MCF 10A (cell line): ENCODE data around the gene ESPN. TPM values are rescaled to one million over a fixed set of nuclear protein-coding genes. Genes with fewer than 3 reads are reported as not detected.

Experiments
- BruUV-seq: library from RNA; stranded (reverse); fragments of 400-500 nt; replicated peaks from 2 replicates; lab custom pipeline; 2021; lab: Mats Ljungman, UMichigan
- CTCF ChIA-PET: fragments of 300-600 bp; sonication (Branson Sonifier 250); formaldehyde crosslinking; extraction: SDS; loops from one replicate; lab custom pipeline; 2021; ENCODE audit warnings: antibody characterized with exemption, inconsistent platforms; lab: Yijun Ruan, JAX
- POLR2A ChIA-PET: fragments of 300-600, 350-650 bp; sonication (Branson Sonifier 250); formaldehyde crosslinking; extraction: SDS; loops from one replicate; lab custom pipeline; 2020; ENCODE audit warnings: antibody characterized with exemption, inconsistent platforms; lab: Yijun Ruan, JAX
- DNase-seq: peaks from one replicate; pipeline ENCODE4 v3.0.0-alpha.2; 2018; ENCODE audit not compliant: unreplicated experiment
- H3K27ac Mint-ChIP-seq: one replicate; pipeline ENCODE4 v1.8.0; 2022; ENCODE audit warnings: mild to moderate bottlenecking, low read depth, mixed read lengths; ENCODE audit not compliant: unreplicated experiment
- H3K27me3 Mint-ChIP-seq: one replicate; pipeline ENCODE4 v1.8.0; 2022; ENCODE audit warnings: mixed read lengths; ENCODE audit not compliant: insufficient read depth, unreplicated experiment
- H3K36me3 Mint-ChIP-seq: one replicate; pipeline ENCODE4 v1.8.0; 2022; ENCODE audit warnings: mild to moderate bottlenecking, moderate library complexity, mixed read lengths; ENCODE audit not compliant: insufficient read depth, unreplicated experiment
- H3K4me1 Mint-ChIP-seq: one replicate; pipeline ENCODE4 v1.8.0; 2022; ENCODE audit warnings: mixed read lengths; ENCODE audit not compliant: insufficient read depth, unreplicated experiment
- H3K4me3 Mint-ChIP-seq: one replicate; pipeline ENCODE4 v1.8.0; 2022; ENCODE audit warnings: mild to moderate bottlenecking, moderate library complexity, mixed read lengths; ENCODE audit not compliant: unreplicated experiment
- H3K9me3 Mint-ChIP-seq: one replicate; pipeline ENCODE4 v1.8.0; 2022; ENCODE audit warnings: mixed read lengths; ENCODE audit not compliant: unreplicated experiment
- CTCF ChIP-seq: fragments of 200-600 bp; IDR thresholded peaks from one replicate; pipeline ENCODE4 v1.8.0; 2022; ENCODE audit warnings: antibody characterized with exemption, mild to moderate bottlenecking; ENCODE audit not compliant: unreplicated experiment
- intact Hi-C: fragments of 100-400 bp; cut with micrococcal nuclease; formaldehyde crosslinking; loops from 2 replicates; pipeline ENCODE4 v1.14.1; 2022
- total RNA-seq: library from RNA; stranded (reverse); gene quantifications from 2 replicates; pipeline ENCODE4 v1.2.3, GENCODE V29; 2022

Gene ESPN
- total RNA-seq, 1 experiment from 2014 or later, result 0.68 TPM

- no peak for TF ChIP-seq CTCF
- intact Hi-C loops, result no loop called here
- H3K9me3 Mint-ChIP-seq, result no peaks in the 10 kb centered on the region
- ChIA-PET CTCF (interaction anchor here (1.1 to 3.3 kb wide), 4 partner anchors 8 to 45 kb away, joined by 3 to 12 read pairs (median 6); partner anchors contain the start of gene PLEKHG5), POLR2A (no interaction called here)
- DNase-seq, result no peak
- BruUV-seq, result no TSS peak
- peaks cover 13% of the 10 kb centered on the region for H3K4me1 Mint-ChIP-seq
- H3K4me3 Mint-ChIP-seq, result no peak overlapping the region
- no peak overlapping the region for H3K27ac Mint-ChIP-seq
- peaks cover 53% of the 10 kb centered on the region for H3K36me3 Mint-ChIP-seq
- H3K27me3 Mint-ChIP-seq, result no peaks in the 10 kb centered on the region
These were observed 43.4 kb downstream of the ESPN start for GRCh38 chr1:6467744-6468688.

- intact Hi-C loops, result no loop called here
- TF ChIP-seq CTCF, result no peak
- DNase-seq, result no peak
- CTCF ChIA-PET, result interaction anchor here (1.1 to 3.3 kb wide), 4 partner anchors 8 to 31 kb away, joined by 5 to 12 read pairs (median 8); partner anchors contain the start of gene PLEKHG5
- peaks cover 50% of the 10 kb centered on the region for H3K36me3 Mint-ChIP-seq
- no peaks in the 10 kb centered on the region for H3K27me3 Mint-ChIP-seq
- peaks cover 13% of the 10 kb centered on the region for H3K4me1 Mint-ChIP-seq
- BruUV-seq, result no TSS peak
- no peaks in the 10 kb centered on the region for H3K9me3 Mint-ChIP-seq
- no peak overlapping the region for H3K27ac Mint-ChIP-seq
- no peak overlapping the region for H3K4me3 Mint-ChIP-seq
- POLR2A ChIA-PET, result interaction anchor here (0.6 kb wide), 2 partner anchors 22 to 101 kb away, joined by 3 to 4 read pairs; no protein-coding TSS in a partner anchor
These were observed 44.3 kb downstream of the ESPN start for GRCh38 chr1:6468729-6469461.

- ChIA-PET CTCF (interaction anchor here (0.8 to 3.3 kb wide), 3 partner anchors 15 to 50 kb away, joined by 3 to 12 read pairs (median 11); no protein-coding TSS in a partner anchor), POLR2A (no interaction called here)
- H3K9me3 Mint-ChIP-seq, result no peaks in the 10 kb centered on the region
- H3K4me3 Mint-ChIP-seq, result no peak overlapping the region
- H3K36me3 Mint-ChIP-seq, result peaks cover 43% of the 10 kb centered on the region
- no peak for TF ChIP-seq CTCF
- intact Hi-C loops, result no loop called here
- DNase-seq, result no peak
- H3K27me3 Mint-ChIP-seq, result no peaks in the 10 kb centered on the region
- no TSS peak for BruUV-seq
- peaks cover 8% of the 10 kb centered on the region for H3K4me1 Mint-ChIP-seq
- H3K27ac Mint-ChIP-seq, result no peak overlapping the region
These were observed 45.8 kb downstream of the ESPN start for GRCh38 chr1:6470132-6471085.
